ENCODE measurements around the gene AMMECR1.

DNA sequence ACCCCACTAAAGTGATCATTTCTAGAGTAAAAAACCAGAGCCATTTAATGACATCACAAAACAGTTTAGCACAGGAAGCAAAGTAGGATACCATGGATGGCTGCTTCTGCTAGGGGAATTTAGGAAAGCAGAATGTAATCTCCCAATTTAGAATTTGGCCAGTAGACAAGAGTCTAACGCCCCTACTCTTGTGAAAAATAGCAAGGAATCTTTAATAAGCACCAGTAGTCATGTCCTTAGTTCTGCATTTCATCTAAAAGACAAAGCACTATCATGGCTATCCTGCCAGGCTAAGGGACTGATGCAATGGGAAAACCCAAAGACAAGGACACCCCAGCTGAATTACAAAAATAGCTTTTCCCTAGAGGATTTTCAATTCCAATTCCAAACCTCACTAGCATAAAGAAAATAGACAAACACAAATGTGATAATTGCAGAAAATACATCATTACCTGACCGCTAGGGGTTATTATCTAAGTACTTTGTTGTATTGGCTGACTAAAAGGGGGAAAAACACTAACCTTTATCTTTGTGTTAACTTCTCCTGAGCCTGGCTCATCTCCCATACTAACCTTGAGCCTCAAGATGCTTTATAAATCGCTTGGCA, 2.6 kb upstream of the AMMECR1 start:
- no peak for TF ChIP-seq JUNB (IDR thresholded peaks at IDR 0.05; ENCODE audit: unreplicated experiment)
- TF ChIP-seq, protein P1, sequence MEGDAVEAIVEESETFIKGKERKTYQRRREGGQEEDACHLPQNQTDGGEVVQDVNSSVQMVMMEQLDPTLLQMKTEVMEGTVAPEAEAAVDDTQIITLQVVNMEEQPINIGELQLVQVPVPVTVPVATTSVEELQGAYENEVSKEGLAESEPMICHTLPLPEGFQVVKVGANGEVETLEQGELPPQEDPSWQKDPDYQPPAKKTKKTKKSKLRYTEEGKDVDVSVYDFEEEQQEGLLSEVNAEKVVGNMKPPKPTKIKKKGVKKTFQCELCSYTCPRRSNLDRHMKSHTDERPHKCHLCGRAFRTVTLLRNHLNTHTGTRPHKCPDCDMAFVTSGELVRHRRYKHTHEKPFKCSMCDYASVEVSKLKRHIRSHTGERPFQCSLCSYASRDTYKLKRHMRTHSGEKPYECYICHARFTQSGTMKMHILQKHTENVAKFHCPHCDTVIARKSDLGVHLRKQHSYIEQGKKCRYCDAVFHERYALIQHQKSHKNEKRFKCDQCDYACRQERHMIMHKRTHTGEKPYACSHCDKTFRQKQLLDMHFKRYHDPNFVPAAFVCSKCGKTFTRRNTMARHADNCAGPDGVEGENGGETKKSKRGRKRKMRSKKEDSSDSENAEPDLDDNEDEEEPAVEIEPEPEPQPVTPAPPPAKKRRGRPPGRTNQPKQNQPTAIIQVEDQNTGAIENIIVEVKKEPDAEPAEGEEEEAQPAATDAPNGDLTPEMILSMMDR (conservative IDR thresholded peaks at IDR 0.05; ENCODE audit: low read depth in 2 of 2) = no peak; a peak in 1 of 4 replicates
- TF ChIP-seq POLR2AphosphoS5 (IDR thresholded peaks at IDR 0.05; ENCODE audit: low read depth) = no peak
- TF ChIP-seq ZNF331 (CRISPR knock-in tag; IDR thresholded peaks at IDR 0.05; ENCODE audit: low read depth) = no peak
- TF ChIP-seq, protein P2, sequence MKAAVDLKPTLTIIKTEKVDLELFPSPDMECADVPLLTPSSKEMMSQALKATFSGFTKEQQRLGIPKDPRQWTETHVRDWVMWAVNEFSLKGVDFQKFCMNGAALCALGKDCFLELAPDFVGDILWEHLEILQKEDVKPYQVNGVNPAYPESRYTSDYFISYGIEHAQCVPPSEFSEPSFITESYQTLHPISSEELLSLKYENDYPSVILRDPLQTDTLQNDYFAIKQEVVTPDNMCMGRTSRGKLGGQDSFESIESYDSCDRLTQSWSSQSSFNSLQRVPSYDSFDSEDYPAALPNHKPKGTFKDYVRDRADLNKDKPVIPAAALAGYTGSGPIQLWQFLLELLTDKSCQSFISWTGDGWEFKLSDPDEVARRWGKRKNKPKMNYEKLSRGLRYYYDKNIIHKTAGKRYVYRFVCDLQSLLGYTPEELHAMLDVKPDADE (IDR thresholded peaks at IDR 0.05) = no peak
- TF ChIP-seq EZH2phosphoT487 (IDR thresholded peaks at IDR 0.05; ENCODE audit: unreplicated experiment) = no peak
- no peak for TF ChIP-seq EZH2 (IDR thresholded peaks at IDR 0.05; ENCODE audit: low read depth, unreplicated experiment)
- TF ChIP-seq STAT1 (IDR thresholded peaks at IDR 0.05; ENCODE audit: unreplicated experiment) = no peak
- no peak for TF ChIP-seq CREB1 (CRISPR knock-in tag; IDR thresholded peaks at IDR 0.05; ENCODE audit: low read depth)
- TF ChIP-seq, protein P3, sequence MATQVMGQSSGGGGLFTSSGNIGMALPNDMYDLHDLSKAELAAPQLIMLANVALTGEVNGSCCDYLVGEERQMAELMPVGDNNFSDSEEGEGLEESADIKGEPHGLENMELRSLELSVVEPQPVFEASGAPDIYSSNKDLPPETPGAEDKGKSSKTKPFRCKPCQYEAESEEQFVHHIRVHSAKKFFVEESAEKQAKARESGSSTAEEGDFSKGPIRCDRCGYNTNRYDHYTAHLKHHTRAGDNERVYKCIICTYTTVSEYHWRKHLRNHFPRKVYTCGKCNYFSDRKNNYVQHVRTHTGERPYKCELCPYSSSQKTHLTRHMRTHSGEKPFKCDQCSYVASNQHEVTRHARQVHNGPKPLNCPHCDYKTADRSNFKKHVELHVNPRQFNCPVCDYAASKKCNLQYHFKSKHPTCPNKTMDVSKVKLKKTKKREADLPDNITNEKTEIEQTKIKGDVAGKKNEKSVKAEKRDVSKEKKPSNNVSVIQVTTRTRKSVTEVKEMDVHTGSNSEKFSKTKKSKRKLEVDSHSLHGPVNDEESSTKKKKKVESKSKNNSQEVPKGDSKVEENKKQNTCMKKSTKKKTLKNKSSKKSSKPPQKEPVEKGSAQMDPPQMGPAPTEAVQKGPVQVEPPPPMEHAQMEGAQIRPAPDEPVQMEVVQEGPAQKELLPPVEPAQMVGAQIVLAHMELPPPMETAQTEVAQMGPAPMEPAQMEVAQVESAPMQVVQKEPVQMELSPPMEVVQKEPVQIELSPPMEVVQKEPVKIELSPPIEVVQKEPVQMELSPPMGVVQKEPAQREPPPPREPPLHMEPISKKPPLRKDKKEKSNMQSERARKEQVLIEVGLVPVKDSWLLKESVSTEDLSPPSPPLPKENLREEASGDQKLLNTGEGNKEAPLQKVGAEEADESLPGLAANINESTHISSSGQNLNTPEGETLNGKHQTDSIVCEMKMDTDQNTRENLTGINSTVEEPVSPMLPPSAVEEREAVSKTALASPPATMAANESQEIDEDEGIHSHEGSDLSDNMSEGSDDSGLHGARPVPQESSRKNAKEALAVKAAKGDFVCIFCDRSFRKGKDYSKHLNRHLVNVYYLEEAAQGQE (IDR thresholded peaks at IDR 0.05; ENCODE audit: unreplicated experiment) = no peak
- no peak for TF ChIP-seq ZNF114 (CRISPR knock-in tag; IDR thresholded peaks at IDR 0.05)
- no peak for TF ChIP-seq NANOG (IDR thresholded peaks at IDR 0.05; ENCODE audit: borderline replicate concordance)

Measured in GM23338 (cell line).